K562 (cell line): ENCODE measurements around the gene ADAR. TPM values are rescaled to one million over a fixed set of nuclear protein-coding genes. Genes with fewer than 3 reads are reported as not detected.

ENCODE experiments used
- ATAC-seq: fragments of 200-7000 bp; cut with Tn5 transposase; 3 replicates; pipeline ENCODE4 v1.9.1; 2020; ENCODE audit warnings: moderate library complexity
- BruUV-seq: library from RNA; stranded (reverse); fragments of 400-500 nt; replicated peaks from 2 replicates; lab custom pipeline; 2021; lab: Mats Ljungman, UMichigan
- CTCF ChIA-PET: fragments of 300-600 bp; formaldehyde crosslinking; extraction: SDS; loops from one replicate; lab custom pipeline; 2021; ENCODE audit warnings: low intra/inter-chr PET ratio; lab: Yijun Ruan, JAX
- POLR2A ChIA-PET: fragments of 300-600, 350-650 bp; sonication (Branson Sonifier 250); formaldehyde crosslinking; extraction: SDS; loops from one replicate; lab custom pipeline; 2021; ENCODE audit warnings: antibody characterized with exemption, inconsistent platforms; lab: Yijun Ruan, JAX
- DNase-seq, 4 experiments: peaks; one replicate each; pipeline versions ENCODE4 v3.0.0 to v3.0.0-alpha.2; 2011 to 2018; ENCODE audit warnings: low spot score in 3 of 4, mixed read lengths in 3 of 4; ENCODE audit errors: extremely low read depth in 1 of 4
- FAIRE-seq: peaks from 2 replicates; lab custom pipeline; 2011; peaks lifted over from hg19 to GRCh38; lab: Jason Lieb, UNC
- H2AFZ ChIP-seq: 2 replicates; pipeline ENCODE4 v1.6.0; 2011; ENCODE audit warnings: low read depth, low read length, control low read depth, inconsistent platforms
- H3K27ac ChIP-seq: fragments of 200-600 bp; 3 replicates; pipeline ENCODE4 v1.8.0; 2011; ENCODE audit warnings: low read depth, mild to moderate bottlenecking, control low read depth, inconsistent platforms, low read length, moderate library complexity, mixed read lengths; ENCODE audit errors: extremely low read depth
- H3K27me3 ChIP-seq, 2 experiments: fragments of 300-600 bp in 1 of 2; 2 replicates in 1 of 2; 3 replicates in 1 of 2; pipeline versions ENCODE4 v1.6.0 to v1.8.0; 2011; ENCODE audit warnings: inconsistent platforms in 2 of 2, low read length in 2 of 2, mild to moderate bottlenecking in 1 of 2, mixed read lengths in 1 of 2, moderate library complexity in 1 of 2; ENCODE audit not compliant: control insufficient read depth in 2 of 2, insufficient read depth in 2 of 2
- H3K36me3 ChIP-seq: fragments of 300-600 bp; 3 replicates; pipeline ENCODE4 v1.8.0; 2011; ENCODE audit warnings: mild to moderate bottlenecking, low read length, inconsistent platforms; ENCODE audit not compliant: control insufficient read depth, insufficient read depth
- H3K4me1 ChIP-seq, 2 experiments: fragments of 200-600 bp in 1 of 2; replicated peaks in 1 of 2; 2 replicates in 1 of 2; 3 replicates in 1 of 2; pipeline versions ENCODE4 v1.5.1 to v1.8.0; 2011; ENCODE audit warnings: inconsistent platforms in 2 of 2, low read length in 2 of 2, mild to moderate bottlenecking in 1 of 2, mixed read lengths in 1 of 2, moderate library complexity in 1 of 2; ENCODE audit not compliant: control insufficient read depth in 2 of 2, insufficient read depth in 2 of 2
- H3K4me2 ChIP-seq: 2 replicates; pipeline ENCODE4 v1.6.1; 2011; ENCODE audit warnings: low read length, control low read depth, inconsistent platforms, mixed read lengths; ENCODE audit not compliant: insufficient read depth
- H3K4me3 ChIP-seq: fragments of 200-600 bp; sonication (generic), shearing (Covaris generic); 2 replicates; pipeline ENCODE4 v1.5.1; 2016; ENCODE audit warnings: control low read depth, inconsistent platforms
- H3K79me2 ChIP-seq: fragments of 200-600 bp; 3 replicates; pipeline ENCODE4 v1.8.0; 2011; ENCODE audit warnings: low read length, inconsistent platforms; ENCODE audit not compliant: control insufficient read depth, insufficient read depth
- H3K9ac ChIP-seq, 2 experiments: 2 replicates each; pipeline versions ENCODE4 v1.6.0 to v1.6.1; 2011; ENCODE audit warnings: low read depth in 2 of 2, low read length in 2 of 2, control low read depth in 1 of 2, inconsistent platforms in 1 of 2, mild to moderate bottlenecking in 1 of 2, mixed read lengths in 1 of 2; ENCODE audit not compliant: insufficient read depth in 1 of 2
- H3K9me1 ChIP-seq: one replicate; pipeline ENCODE4 v1.6.0; 2011; ENCODE audit warnings: inconsistent platforms, mild to moderate bottlenecking, low read length, moderate library complexity; ENCODE audit not compliant: control insufficient read depth, insufficient read depth
- H3K9me3 ChIP-seq: replicated peaks from 2 replicates; pipeline ENCODE4 v1.5.1; 2011; ENCODE audit warnings: low read depth, low read length, inconsistent platforms; ENCODE audit not compliant: control insufficient read depth, insufficient read depth
- H4K20me1 ChIP-seq: replicated peaks from 2 replicates; pipeline ENCODE4 v1.6.1; 2011; ENCODE audit warnings: low read length, inconsistent platforms, mixed read lengths; ENCODE audit not compliant: control insufficient read depth, insufficient read depth
- FUS ChIP-seq: fragments of 200-400 bp; formaldehyde crosslinking; optimal IDR thresholded peaks from 2 replicates; pipeline ENCODE3; 2017; ENCODE audit warnings: low read depth, low read length
- HES1 ChIP-seq: fragments of 450-650 bp; IDR thresholded peaks from 2 replicates; pipeline ENCODE4 v1.6.1; 2016; ENCODE audit warnings: low read depth, mild to moderate bottlenecking, moderate library complexity
- KAT8 ChIP-seq: fragments of 450-650 bp; IDR thresholded peaks from 2 replicates; pipeline ENCODE4 v1.6.1; 2016; ENCODE audit warnings: low read depth, mild to moderate bottlenecking
- TCF7L2 ChIP-seq: fragments of 150-350 bp; IDR thresholded peaks from 2 replicates; pipeline ENCODE4 v1.6.1; 2016; ENCODE audit warnings: low read depth, mild to moderate bottlenecking, low read length, moderate library complexity
- TRIM24 ChIP-seq, 2 experiments: fragments of 450-650 bp; IDR thresholded peaks; 2 replicates each; pipeline ENCODE4 v1.6.1; 2016
- ZNF134 ChIP-seq: fragments of 250-450 bp; sonication (Bioruptor Pico); conservative IDR thresholded peaks from 2 replicates; pipeline ENCODE4 v1.4.0; 2020
- ZNF280B ChIP-seq: fragments of 250-450 bp; sonication (Bioruptor Pico); IDR thresholded peaks from 2 replicates; pipeline ENCODE4 v1.5.1; 2021; ENCODE audit warnings: mild to moderate bottlenecking
- WGBS: fragments of 100-300 bp; shearing (Covaris generic); methylation state at CpG from one replicate; pipeline ENCODE4 v1.1.6; 2016; ENCODE audit warnings: low coverage, mixed read lengths; ENCODE audit not compliant: insufficient coverage; ENCODE audit errors: missing lambda C conversion rate; 5-methylcytosine and 5-hydroxymethylcytosine counted together
- in situ Hi-C: fragments of 300-500 bp; cut with MboI; formaldehyde crosslinking; loops from 4 replicates; pipeline ENCODE4 v1.15.0; 2018; ENCODE audit warnings: inconsistent platforms, mixed read lengths
- intact Hi-C: fragments of 100-400 bp; cut with micrococcal nuclease; formaldehyde crosslinking; loops from 2 replicates; pipeline ENCODE4 v1.14.2; 2022
- polyA plus RNA-seq, 8 experiments: library from polyadenylated mRNA; depleted of rRNA in 4 of 8; stranded (reverse) in 5 of 8; unstranded in 3 of 8; fragments of >200 nt; fragmentation: Nextera tagmentation in 2 of 8; fragmentation: Illumina TruSeq in 1 of 8; extraction: Ambion mirVana in 2 of 8; extraction: Trizol in 1 of 8; gene quantifications; 2 replicates each; pipeline versions ENCODE4 v1.2.1 to v1.2.3, GENCODE V29; 2011 to 2014; ENCODE audit warnings: inconsistent platforms in 1 of 8, missing spikeins in 1 of 8
- total RNA-seq, 7 experiments: library from RNA; depleted of rRNA in 6 of 7; stranded (reverse); fragments of >200 nt in 6 of 7; fragmentation: Illumina TruSeq in 2 of 7; extraction: Trizol in 2 of 7; gene quantifications; 2 replicates each; pipeline versions ENCODE4 v1.2.1 to v1.2.3, GENCODE V29; 2011 to 2021; ENCODE audit warnings: low replicate concordance in 1 of 7

ADAR gene
- total and polyA plus RNA-seq, 9 of the 15 experiments (the other 6 are each of a cell fraction or from before 2014, with no cell fraction given) = 30.1 to 123 (median 60.2) TPM

GRCh38 chr1:154550657-154551056 is 57.3 kb downstream of the ADAR start:
- no peak overlapping the region for H3K4me3 ChIP-seq
- no peaks in the 10 kb centered on the region for H3K9me1 ChIP-seq
- peaks cover 72% of the 10 kb centered on the region for H3K36me3 ChIP-seq
- DNase-seq (no peak), ATAC-seq (no peak), FAIRE-seq (no peak)
- H3K79me2 ChIP-seq = peaks cover 1% of the 10 kb centered on the region; the same call in 2 of the 3 replicates
- CTCF ChIA-PET = no interaction called here
- TF ChIP-seq ZNF134 (CRISPR knock-in tag) = no peak
- no peak overlapping the region for H3K27ac ChIP-seq
- 76% methylated on average over 6 of the region's 6 CpGs for WGBS
- H4K20me1 ChIP-seq = peaks cover 8% of the 10 kb centered on the region; the same call in 1 of the 2 replicates
- H3K4me2 ChIP-seq = no peak overlapping the region
- intact Hi-C loops = no loop called here
- H3K9ac ChIP-seq = no peak overlapping the region
- no TSS peak for BruUV-seq
- in situ Hi-C loops = no loop called here
- H2AFZ ChIP-seq = no peak overlapping the region
- H3K27me3 ChIP-seq = no peaks in the 10 kb centered on the region
- H3K9me3 ChIP-seq = no peaks in the 10 kb centered on the region
- H3K4me1 ChIP-seq = no peaks in the 10 kb centered on the region; a peak in 2 of 5 replicates
- POLR2A ChIA-PET = no interaction called here

GRCh38 chr1:154550070-154550469 is 57.9 kb downstream of the ADAR start:
- no peaks in the 10 kb centered on the region; a peak in 2 of 5 replicates for H3K4me1 ChIP-seq
- H2AFZ ChIP-seq = no peak overlapping the region
- no peak overlapping the region for H3K4me3 ChIP-seq
- FAIRE-seq = no peak
- H3K9me1 ChIP-seq = no peaks in the 10 kb centered on the region
- DNase-seq = no peak
- BruUV-seq = no TSS peak
- H4K20me1 ChIP-seq = peaks cover 8% of the 10 kb centered on the region; the same call in 1 of the 2 replicates
- 81% methylated on average over 4 of the region's 5 CpGs for WGBS
- no peak for ATAC-seq
- in situ Hi-C loops = no loop called here
- ChIA-PET CTCF (no interaction called here), POLR2A (interaction anchor here (1.0 kb wide), 1 partner anchor 14 kb away, joined by 3 read pairs; no protein-coding TSS in a partner anchor)
- H3K9me3 ChIP-seq = no peaks in the 10 kb centered on the region
- H3K36me3 ChIP-seq = peaks cover 66% of the 10 kb centered on the region
- H3K9ac ChIP-seq = no peak overlapping the region
- H3K27me3 ChIP-seq = peaks cover 0 to under 1% of the 10 kb centered on the region in 2 experiments; a peak in 2 of 5 replicates
- no peak overlapping the region for H3K27ac ChIP-seq
- intact Hi-C loops = no loop called here
- no peaks in the 10 kb centered on the region for H3K79me2 ChIP-seq
- no peak overlapping the region for H3K4me2 ChIP-seq
- no peak for TF ChIP-seq TCF7L2
- TF ChIP-seq KAT8 = no peak
- no peak for TF ChIP-seq ZNF280B
- no peak for TF ChIP-seq TRIM24 (IDR thresholded peaks at IDR 0.05)
- TF ChIP-seq FUS = no peak
- no peak for TF ChIP-seq HES1
